Measurements from ENCODE around the gene ATXN7L2.

Gene ATXN7L2

DNA sequence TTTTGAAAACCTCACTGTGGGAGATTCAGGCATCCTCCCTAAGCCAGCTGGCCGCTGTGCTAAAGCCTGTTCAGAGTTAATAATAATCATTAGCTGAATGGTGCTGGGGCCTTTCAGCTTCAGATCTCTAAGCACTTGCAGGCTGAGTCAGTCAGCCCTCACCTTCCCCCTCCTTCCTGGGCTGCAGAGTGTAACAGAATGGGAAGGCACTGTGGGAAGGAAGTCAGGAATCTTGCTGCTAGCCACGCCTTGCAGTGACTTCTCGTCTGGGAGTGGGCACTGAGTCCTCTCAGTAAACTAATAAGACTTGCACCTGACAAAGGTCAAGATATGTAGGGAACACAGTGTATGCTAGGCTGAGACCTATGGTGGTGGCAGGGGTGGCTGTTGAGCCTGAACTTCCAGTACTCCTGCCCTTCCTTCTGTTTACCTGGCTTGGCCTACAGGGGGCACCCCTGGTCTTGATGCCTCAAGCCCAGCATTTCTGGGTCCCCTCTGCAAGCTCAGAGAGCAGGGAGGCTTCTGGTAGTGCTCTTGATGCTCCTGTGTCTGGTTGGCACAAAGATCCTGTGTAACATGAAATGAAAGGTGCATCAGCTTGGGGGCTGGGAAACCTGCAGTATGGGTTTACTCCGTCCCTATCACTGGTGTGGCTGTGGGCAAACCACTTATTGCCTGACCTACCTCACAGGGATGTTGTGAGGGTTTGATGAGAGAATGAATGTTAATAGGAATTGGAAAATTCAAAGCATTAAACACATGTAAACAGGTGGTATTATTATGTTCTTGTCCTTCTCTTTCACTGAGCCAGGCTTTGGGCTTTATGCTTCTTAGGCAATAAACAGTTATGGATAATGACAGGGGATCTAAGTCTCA, 16.2 kb downstream of the ATXN7L2 start:
- peak; percentile 45 for DNase-seq (ENCODE audit: low spot score)
- TF ChIP-seq CTCF (IDR thresholded peaks at IDR 0.05; ENCODE audit: extremely low read depth, missing control alignments) = peak; percentile 20

GRCh38 chr1:109500941-109501381, 17.3 kb downstream of the ATXN7L2 start:
- DNase-seq (ENCODE audit: low spot score) = no peak

DNA sequence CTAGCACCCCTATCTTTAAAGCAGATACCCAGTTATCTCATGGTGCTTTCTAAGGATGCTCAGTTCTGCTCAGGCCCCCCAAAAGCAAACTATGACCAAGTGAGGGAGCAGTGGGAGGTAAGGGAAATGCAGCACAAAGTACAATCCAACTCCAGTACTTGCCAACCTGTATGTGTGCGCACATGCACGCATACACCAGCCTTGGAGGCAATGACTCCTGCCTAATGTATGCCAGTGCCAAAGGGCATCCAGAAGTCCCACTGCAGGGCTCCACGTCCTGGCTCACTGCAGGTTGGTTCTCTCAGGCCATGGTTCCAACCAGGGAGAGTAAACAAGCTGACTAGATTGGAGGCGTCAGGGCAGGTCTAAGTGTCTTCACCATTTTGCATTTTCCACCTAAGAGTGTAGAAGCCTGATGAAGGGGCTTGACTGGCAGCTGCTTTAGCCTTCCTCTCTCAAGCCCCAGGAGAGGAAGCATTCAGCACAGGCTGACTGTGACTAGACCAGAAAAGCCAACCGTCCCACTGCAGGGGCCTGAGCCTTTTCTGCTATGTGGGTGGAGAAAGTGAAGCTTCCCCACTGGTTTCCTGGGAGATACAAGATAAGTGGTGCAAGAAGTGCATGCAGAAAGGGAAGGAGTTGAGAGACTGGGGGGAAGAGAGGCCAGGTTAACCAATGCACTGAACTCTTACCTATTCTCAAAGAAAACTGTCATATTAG, 18.1 kb downstream of the ATXN7L2 start:
- DNase-seq (ENCODE audit: low spot score) = no peak
- TF ChIP-seq CTCF (IDR thresholded peaks at IDR 0.05; ENCODE audit: extremely low read depth, missing control alignments) = no peak

More at GRCh38 chr1:109500941-109501381, 17.3 kb downstream of the ATXN7L2 start:
- no peak for TF ChIP-seq CTCF (IDR thresholded peaks at IDR 0.05; ENCODE audit: extremely low read depth, missing control alignments)

- DNase-seq (ENCODE audit: low spot score) = no peak
- TF ChIP-seq CTCF (IDR thresholded peaks at IDR 0.05; ENCODE audit: extremely low read depth, missing control alignments) = no peak
Measured at GRCh38 chr1:109502364-109502851, 18.7 kb downstream of the ATXN7L2 start.

- no peak for DNase-seq (ENCODE audit: low spot score)
- no peak for TF ChIP-seq CTCF (IDR thresholded peaks at IDR 0.05; ENCODE audit: extremely low read depth, missing control alignments)
Measured at GRCh38 chr1:109503935-109504334, 20.2 kb downstream of the ATXN7L2 start.

DNA sequence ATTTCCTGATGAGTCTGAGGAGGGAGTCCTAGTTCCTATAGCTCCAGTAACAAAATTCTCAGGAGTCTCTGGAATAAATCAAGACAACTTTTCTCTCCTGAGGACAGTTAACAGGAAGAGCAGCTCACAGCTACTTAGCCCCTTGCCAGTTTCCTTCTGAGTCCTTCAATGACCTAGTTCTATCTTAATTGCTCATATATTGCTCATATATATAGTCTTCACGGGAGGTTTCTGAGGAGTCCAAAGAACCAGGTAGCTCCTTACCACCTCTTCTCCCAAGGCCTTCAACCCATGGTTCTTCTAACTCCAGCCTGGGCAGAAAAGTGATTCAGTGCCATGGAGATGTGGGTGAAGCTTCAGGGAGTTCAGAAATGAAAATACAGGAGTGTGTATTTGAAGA, 21.3 kb downstream of the ATXN7L2 start:
- no peak for TF ChIP-seq CTCF (IDR thresholded peaks at IDR 0.05; ENCODE audit: extremely low read depth, missing control alignments)
- no peak for DNase-seq (ENCODE audit: low spot score)
